BJ (cell line): ENCODE results near the gene THAP3. TPM values are rescaled to one million over a fixed set of nuclear protein-coding genes. Genes with fewer than 3 reads are reported as not detected.
"Not testable (repeated sequence)": the region's sequence is repeated elsewhere in the genome, so short reads cannot be mapped to it uniquely, and the experiment has no call there.

Source experiments
- CTCF ChIA-PET: fragments of 350-600 bp; formaldehyde crosslinking; extraction: SDS; loops from one replicate; lab custom pipeline; 2021; ENCODE audit warnings: antibody characterized with exemption, inconsistent platforms; lab: Yijun Ruan, JAX
- POLR2A ChIA-PET: fragments of 300-600 bp; sonication (Branson Sonifier 250); formaldehyde crosslinking; extraction: SDS; loops from one replicate; lab custom pipeline; 2021; ENCODE audit warnings: antibody characterized with exemption; lab: Charles Lee
- DNase-seq: peaks from one replicate; pipeline ENCODE4 v3.0.0-alpha.2; 2011; ENCODE audit warnings: low read depth
- H3K27me3 ChIP-seq: 2 replicates; pipeline ENCODE4 v1.6.0; 2011; ENCODE audit warnings: low read length; ENCODE audit not compliant: control insufficient read depth, insufficient read depth
- H3K36me3 ChIP-seq: 2 replicates; pipeline ENCODE4 v1.5.1; 2011; ENCODE audit warnings: low read length; ENCODE audit not compliant: control insufficient read depth, insufficient read depth
- H3K4me3 ChIP-seq: 2 replicates; pipeline ENCODE4 v1.5.1; 2011; ENCODE audit warnings: low read depth, mild to moderate bottlenecking, control low read depth, low read length
- CTCF ChIP-seq: IDR thresholded peaks from 2 replicates; pipeline ENCODE4 v1.5.1; 2011; ENCODE audit warnings: low read depth, mild to moderate bottlenecking, control low read depth, inconsistent platforms, low read length, moderate library complexity; ENCODE audit not compliant: insufficient read depth
- polyA plus RNA-seq: library from polyadenylated mRNA; depleted of rRNA; stranded (reverse); fragments of >200 nt; gene quantifications from 2 replicates; pipeline ENCODE4 v1.2.3, GENCODE V29; 2011

THAP3 gene
- polyA plus RNA-seq, 1 experiment = 12.5 TPM

DNA sequence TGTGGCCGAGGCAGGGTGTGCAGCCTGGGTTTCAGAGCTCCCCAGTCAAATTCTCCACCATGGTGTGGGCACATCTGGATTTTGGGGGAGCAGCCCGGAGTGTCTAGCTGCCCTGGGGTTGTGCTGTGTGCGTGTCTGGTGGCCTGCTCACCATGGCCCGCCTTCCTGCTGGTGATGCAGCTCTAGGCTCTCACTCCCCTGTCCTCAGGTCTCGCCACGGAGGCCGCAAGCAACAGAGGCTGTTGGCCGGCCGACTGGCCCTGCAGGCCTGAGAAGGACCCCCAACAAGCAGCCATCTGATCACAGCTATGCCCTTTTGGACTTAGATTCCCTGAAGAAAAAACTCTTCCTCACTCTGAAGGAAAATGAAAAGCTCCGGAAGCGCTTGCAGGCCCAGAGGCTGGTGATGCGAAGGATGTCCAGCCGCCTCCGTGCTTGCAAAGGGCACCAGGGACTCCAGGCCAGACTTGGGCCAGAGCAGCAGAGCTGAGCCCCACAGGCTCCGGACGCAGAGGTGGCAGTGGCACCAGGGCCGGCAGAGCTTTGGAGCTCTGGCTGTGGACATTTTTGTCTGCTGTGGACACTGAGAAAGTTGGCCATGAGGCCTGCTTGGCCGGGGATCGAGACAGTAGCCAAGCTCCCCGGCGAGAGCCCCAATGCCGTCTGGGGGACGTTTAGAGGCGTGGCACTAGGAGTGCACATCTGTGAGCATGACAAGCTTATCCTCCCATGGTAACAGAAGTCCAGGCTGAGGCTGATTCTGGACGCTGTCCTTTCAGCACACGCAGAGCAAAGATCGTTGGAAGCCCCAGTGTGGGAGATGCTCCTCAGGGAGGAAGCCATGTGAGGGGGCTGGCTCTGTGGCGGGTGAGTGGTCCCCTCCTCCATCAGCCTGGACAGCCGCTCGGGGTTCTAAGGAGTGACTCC, 8.2 kb downstream of the THAP3 start:
- CTCF ChIA-PET = interaction anchor here (0.5 to 6.1 kb wide), 5 partner anchors 9 to 55 kb away, joined by 3 to 28 read pairs (median 4); no protein-coding TSS in a partner anchor
- H3K27me3 ChIP-seq = no peaks in the 10 kb centered on the region
- H3K36me3 ChIP-seq = peaks cover 35% of the 10 kb centered on the region
- DNase-seq = no peak
- TF ChIP-seq CTCF = no peak
- POLR2A ChIA-PET = no interaction called here
- H3K4me3 ChIP-seq = no peak overlapping the region

- Histone ChIP-seq H3K27me3 (no peaks in the 10 kb centered on the region), H3K36me3 (peaks cover 22% of the 10 kb centered on the region), H3K4me3 (no peak overlapping the region)
- DNase-seq = no peak
- CTCF ChIA-PET = interaction anchor here (0.8 to 6.1 kb wide), 8 partner anchors 8 to 147 kb away, joined by 3 to 28 read pairs (median 4); partner anchors contain the start of gene NOL9
- POLR2A ChIA-PET = no interaction called here
- TF ChIP-seq CTCF = peak; percentile 52
Measured at GRCh38 chr1:6634371-6635052, 9.8 kb downstream of the THAP3 start.

DNA sequence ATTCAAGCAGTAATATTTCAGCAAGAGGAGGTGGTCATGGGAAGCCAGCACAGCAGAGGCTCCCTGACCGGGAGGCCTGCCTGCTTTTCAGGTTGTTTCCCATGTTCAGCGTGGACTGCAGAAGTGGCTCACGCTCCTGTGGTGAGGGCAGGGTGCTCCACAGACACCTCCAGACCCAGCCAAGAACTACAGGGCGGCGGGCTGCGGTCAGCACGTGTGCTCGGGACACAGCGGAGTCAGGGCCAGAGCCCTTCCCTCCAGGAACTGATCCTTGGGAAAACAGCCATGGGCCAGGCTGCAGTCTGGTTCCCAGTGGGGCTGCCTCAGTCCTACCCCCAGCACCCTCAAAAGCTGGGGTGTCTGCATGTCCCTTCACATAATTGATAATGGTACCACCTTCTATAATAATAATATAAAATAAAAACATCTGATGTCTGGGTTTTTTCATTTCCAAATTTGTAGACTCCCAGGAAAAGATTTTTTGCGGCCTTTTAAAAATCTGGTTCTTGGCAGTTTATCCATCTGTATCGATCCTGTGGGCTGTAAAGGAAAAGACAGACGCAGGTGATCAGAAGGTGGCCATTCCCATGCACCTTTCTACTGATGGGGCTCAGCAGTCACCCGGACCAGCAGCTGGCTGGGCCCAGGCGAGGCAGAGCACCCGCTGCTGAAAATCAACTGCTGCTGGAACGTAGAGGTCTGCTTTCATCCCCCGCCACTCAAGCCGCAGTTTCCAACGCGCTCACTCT, 10.7 kb downstream of the THAP3 start:
- DNase-seq = no peak
- H3K27me3 ChIP-seq = no peaks in the 10 kb centered on the region
- ChIA-PET POLR2A (no interaction called here), CTCF (interaction anchor here (0.8 to 6.1 kb wide), 7 partner anchors 9 to 148 kb away, joined by 3 to 28 read pairs (median 4); partner anchors contain the start of gene NOL9)
- H3K4me3 ChIP-seq = no peak overlapping the region
- TF ChIP-seq CTCF = no peak
- peaks cover 22% of the 10 kb centered on the region for H3K36me3 ChIP-seq

DNA sequence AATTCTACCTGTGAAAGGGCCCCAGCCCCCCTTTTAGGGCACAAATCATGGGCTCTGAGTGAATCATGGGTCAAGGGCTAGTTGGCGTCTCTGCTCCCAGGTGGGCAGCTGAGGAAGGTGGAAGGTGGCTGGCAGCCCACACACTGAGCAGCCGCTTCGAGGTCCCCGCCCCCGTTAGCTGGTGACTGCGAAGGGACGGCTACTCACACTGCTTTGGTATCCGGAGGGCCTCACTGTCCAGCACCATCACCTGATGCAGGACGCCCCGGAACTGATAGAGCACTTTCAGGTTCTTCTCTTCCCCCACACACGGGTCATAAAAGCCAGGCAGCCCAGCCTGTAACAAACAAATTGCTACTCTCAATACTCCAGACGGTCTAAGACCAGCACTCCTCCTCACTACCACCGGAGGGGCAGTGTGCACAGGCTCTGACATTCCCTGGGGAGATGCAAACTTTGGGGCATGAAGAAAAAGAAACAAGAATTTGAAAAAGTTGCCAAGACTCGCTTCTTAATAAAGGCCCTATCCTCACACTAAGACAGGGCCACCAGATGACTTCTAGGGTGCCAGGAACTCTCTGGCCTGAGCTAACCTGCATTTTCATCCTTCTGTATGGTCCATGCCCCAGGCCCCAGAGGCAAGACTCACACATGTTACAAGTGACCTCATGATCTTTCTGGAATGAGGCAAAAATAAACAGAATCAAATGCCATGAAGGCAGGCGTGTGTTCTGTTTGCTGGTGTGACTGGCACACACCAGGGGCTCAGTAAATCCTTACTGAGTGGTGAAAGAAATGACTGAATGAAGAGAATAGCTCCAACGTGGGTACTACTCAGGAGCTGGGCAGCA, 11.5 kb downstream of the THAP3 start:
- Histone ChIP-seq H3K27me3 (no peaks in the 10 kb centered on the region), H3K36me3 (peaks cover 22% of the 10 kb centered on the region), H3K4me3 (no peak overlapping the region)
- POLR2A ChIA-PET = interaction anchor here (0.8 kb wide), 1 partner anchor 12 kb away, joined by 5 read pairs; the partner anchor contains the start of gene THAP3
- DNase-seq = no peak
- TF ChIP-seq CTCF = no peak
- CTCF ChIA-PET = interaction anchor here (0.7 to 6.1 kb wide), 7 partner anchors 9 to 146 kb away, joined by 3 to 28 read pairs (median 3); no protein-coding TSS in a partner anchor

DNA sequence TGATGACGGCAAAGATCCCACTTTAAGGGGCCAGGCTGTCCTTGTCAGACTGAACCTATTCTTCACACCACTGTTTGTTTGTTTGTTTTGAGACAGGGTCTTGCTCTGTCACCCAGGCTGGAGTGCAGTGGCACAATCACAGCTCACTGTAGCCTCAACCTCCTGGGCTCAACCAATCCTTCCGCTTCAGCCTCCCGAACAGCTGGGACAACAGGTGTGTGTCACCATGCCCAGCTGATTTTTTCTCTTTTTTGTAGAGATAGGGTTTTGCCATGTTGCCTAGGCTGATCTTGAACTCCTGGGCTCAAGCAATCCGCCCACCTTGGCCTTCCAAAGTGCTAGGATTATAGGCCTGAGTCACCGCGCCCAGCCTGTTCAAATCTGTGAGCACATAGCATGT, 12.1 kb downstream of the THAP3 start:
- H3K27me3 ChIP-seq, H3K4me3 ChIP-seq, DNase-seq, POLR2A ChIA-PET: not testable (repeated sequence)
- CTCF ChIA-PET = interaction anchor here (0.7 to 6.1 kb wide), 6 partner anchors 9 to 146 kb away, joined by 3 to 28 read pairs (median 3); no protein-coding TSS in a partner anchor
- H3K36me3 ChIP-seq = peaks cover 22% of the 10 kb centered on the region
